Activated CD8-positive, alpha-beta T cell treated with anti-CD3 and anti-CD28 coated beads for 36 hours (primary cell): Measurements from ENCODE around the gene FAM186B. TPM values are rescaled to one million over a fixed set of nuclear protein-coding genes. Genes with fewer than 3 reads are reported as not detected.

Source experiments
- ATAC-seq: fragments of 200-7000 bp; cut with Tn5 transposase; one replicate; pipeline ENCODE4 v1.10.0; 2021; ENCODE audit warnings: mild to moderate bottlenecking, moderate library complexity
- CTCF ChIA-PET: fragments of 350-600 bp; sonication (Branson Sonifier 250); formaldehyde crosslinking; loops from one replicate; lab custom pipeline; 2021; ENCODE audit warnings: antibody characterized with exemption; lab: Charles Lee
- POLR2A ChIA-PET: fragments of 350-600 bp; sonication (Branson Sonifier 250); formaldehyde crosslinking; loops from one replicate; lab custom pipeline; 2021; ENCODE audit warnings: antibody characterized with exemption; lab: Charles Lee
- DNase-seq: peaks from one replicate; pipeline ENCODE4 v3.0.0-alpha.2; 2020
- H3K27ac Mint-ChIP-seq: one replicate; pipeline ENCODE4 v1.8.0; 2021; ENCODE audit warnings: mild to moderate bottlenecking, mixed read lengths
- H3K27me3 Mint-ChIP-seq: one replicate; pipeline ENCODE4 v1.8.0; 2021; ENCODE audit warnings: mixed read lengths
- H3K36me3 Mint-ChIP-seq: one replicate; pipeline ENCODE4 v1.8.0; 2021; ENCODE audit warnings: low read depth, mixed read lengths
- H3K4me1 Mint-ChIP-seq: one replicate; pipeline ENCODE4 v1.8.0; 2021; ENCODE audit warnings: low read depth, mixed read lengths
- H3K4me3 Mint-ChIP-seq: one replicate; pipeline ENCODE4 v1.8.0; 2021; ENCODE audit warnings: mild to moderate bottlenecking, moderate library complexity, mixed read lengths
- H3K9me3 Mint-ChIP-seq: one replicate; pipeline ENCODE4 v1.8.0; 2021; ENCODE audit warnings: mixed read lengths
- intact Hi-C: fragments of 100-400 bp; cut with micrococcal nuclease; formaldehyde crosslinking; loops from one replicate; pipeline ENCODE4 v1.10.0; 2022
- total RNA-seq, 2 experiments: library from RNA; stranded (reverse); gene quantifications; one replicate each; pipeline ENCODE4 v1.2.3, GENCODE V29; 2021
- TF ChIP-seq, protein P1 (sequence below): fragments of 200-600 bp; IDR thresholded peaks from one replicate; pipeline ENCODE4 v1.8.0; 2022; ENCODE audit warnings: antibody characterized with exemption, mild to moderate bottlenecking

Gene FAM186B
- total RNA-seq, 2 experiments from 2014 or later: not detected

DNA sequence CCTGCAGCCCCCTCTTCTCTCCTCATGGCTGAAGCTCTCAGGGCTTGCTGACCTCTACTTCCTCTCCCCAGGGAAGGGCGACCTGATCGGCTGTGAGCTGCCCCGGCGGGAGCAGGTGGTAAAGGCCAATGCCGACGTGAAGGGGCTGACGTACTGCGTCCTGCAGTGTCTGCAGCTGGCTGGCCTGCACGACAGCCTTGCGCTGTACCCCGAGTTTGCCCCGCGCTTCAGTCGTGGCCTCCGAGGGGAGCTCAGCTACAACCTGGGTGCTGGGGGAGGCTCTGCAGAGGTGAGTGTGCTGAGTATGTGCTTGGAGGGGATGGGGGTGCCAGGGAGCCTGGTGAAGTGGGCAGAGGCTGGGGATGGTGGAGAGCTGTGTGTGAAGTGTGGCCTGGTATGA, 51.2 kb downstream of the FAM186B start:
- TF ChIP-seq, protein P1, sequence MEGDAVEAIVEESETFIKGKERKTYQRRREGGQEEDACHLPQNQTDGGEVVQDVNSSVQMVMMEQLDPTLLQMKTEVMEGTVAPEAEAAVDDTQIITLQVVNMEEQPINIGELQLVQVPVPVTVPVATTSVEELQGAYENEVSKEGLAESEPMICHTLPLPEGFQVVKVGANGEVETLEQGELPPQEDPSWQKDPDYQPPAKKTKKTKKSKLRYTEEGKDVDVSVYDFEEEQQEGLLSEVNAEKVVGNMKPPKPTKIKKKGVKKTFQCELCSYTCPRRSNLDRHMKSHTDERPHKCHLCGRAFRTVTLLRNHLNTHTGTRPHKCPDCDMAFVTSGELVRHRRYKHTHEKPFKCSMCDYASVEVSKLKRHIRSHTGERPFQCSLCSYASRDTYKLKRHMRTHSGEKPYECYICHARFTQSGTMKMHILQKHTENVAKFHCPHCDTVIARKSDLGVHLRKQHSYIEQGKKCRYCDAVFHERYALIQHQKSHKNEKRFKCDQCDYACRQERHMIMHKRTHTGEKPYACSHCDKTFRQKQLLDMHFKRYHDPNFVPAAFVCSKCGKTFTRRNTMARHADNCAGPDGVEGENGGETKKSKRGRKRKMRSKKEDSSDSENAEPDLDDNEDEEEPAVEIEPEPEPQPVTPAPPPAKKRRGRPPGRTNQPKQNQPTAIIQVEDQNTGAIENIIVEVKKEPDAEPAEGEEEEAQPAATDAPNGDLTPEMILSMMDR: no peak
- H3K4me1 Mint-ChIP-seq: no peaks in the 10 kb centered on the region
- ATAC-seq: no peak
- intact Hi-C loops: no loop called here
- ChIA-PET POLR2A (interaction anchor here (0.8 to 2.5 kb wide), 4 partner anchors 8 to 67 kb away, joined by 3 to 9 read pairs (median 4); no protein-coding TSS in a partner anchor), CTCF (interaction anchor here (0.6 to 4.8 kb wide), 19 partner anchors 8 to 196 kb away, joined by 3 to 42 read pairs (median 4); partner anchors contain the start of genes KCNH3 and MCRS1)
- H3K36me3 Mint-ChIP-seq: peaks cover 16% of the 10 kb centered on the region
- no peak for DNase-seq
- H3K27ac Mint-ChIP-seq: no peak overlapping the region
- H3K27me3 Mint-ChIP-seq: no peaks in the 10 kb centered on the region
- no peak overlapping the region for H3K4me3 Mint-ChIP-seq
- no peaks in the 10 kb centered on the region for H3K9me3 Mint-ChIP-seq

DNA sequence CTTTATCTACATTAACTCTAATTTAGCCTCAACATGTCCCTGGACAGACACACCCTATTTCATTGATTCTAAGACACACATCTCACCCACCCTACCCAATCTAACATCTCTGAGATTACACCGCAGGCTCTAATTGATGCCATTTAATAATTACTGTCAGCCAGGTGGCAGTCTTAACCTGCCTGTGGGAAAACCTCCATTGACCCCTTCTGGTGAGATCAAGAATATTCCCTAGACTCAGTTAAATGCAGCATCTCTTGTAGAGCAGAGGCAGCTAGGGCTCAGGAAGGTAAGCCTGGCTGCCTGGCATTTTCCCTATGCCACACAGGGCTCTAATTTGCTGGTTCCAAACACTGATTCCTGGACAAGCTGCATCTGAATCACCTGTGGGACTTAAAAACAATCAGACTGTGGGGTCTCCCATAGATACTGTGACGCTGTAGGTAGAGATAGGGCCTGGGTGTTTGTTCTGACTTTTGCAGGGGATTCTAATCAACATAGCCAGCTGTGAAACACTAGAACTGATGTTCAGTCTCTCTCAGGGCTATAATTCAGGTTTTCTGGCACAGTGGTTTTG, 51.8 kb downstream of the FAM186B start:
- DNase-seq (peak; percentile 26), ATAC-seq (peak; percentile 64)
- Mint-ChIP-seq H3K36me3 (peaks cover 11% of the 10 kb centered on the region), H3K27ac (no peak overlapping the region), H3K4me1 (peaks cover 3% of the 10 kb centered on the region), H3K27me3 (no peaks in the 10 kb centered on the region), H3K4me3 (no peak overlapping the region), H3K9me3 (no peaks in the 10 kb centered on the region)
- ChIA-PET CTCF (interaction anchor here (0.6 to 4.8 kb wide), 21 partner anchors 9 to 195 kb away, joined by 3 to 42 read pairs (median 4); partner anchors contain the start of genes KCNH3 and MCRS1), POLR2A (interaction anchor here (0.8 to 2.5 kb wide), 4 partner anchors 9 to 68 kb away, joined by 3 to 9 read pairs (median 5); no protein-coding TSS in a partner anchor)
- intact Hi-C loops: no loop called here
- TF ChIP-seq, protein P1: peak; percentile 73

DNA sequence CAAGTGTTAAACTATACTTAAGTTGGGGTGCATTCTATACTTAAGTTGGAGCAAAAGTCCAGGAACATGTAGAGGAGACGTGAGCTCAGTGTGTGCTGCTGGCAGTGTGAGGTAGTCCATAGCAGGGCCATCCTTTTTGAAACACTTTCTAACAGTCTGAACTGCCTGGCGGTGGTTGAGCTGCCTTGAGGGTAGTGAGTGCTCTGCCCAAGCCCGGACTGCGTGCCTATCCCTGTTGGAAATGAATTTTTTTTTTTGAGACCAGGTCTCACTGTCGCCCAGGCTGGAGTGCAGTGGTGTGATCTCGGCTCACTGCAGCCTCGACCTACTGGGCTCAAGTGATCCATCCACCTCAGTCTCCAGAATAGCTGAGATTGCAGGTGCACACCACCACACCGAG, 52.5 kb downstream of the FAM186B start:
- Mint-ChIP-seq H3K4me1 (peaks cover 10% of the 10 kb centered on the region), H3K27me3 (no peaks in the 10 kb centered on the region), H3K4me3 (no peak overlapping the region), H3K36me3 (peaks cover 10% of the 10 kb centered on the region), H3K9me3 (no peaks in the 10 kb centered on the region), H3K27ac (no peak overlapping the region)
- intact Hi-C loops: no loop called here
- ATAC-seq (no peak), DNase-seq (no peak)
- CTCF ChIA-PET: interaction anchor here (0.6 to 4.8 kb wide), 13 partner anchors 8 to 195 kb away, joined by 3 to 42 read pairs (median 3); partner anchors contain the start of gene MCRS1
- TF ChIP-seq, protein P1: no peak
- POLR2A ChIA-PET: interaction anchor here (1.2 to 2.5 kb wide), 4 partner anchors 11 to 68 kb away, joined by 4 to 9 read pairs (median 5); no protein-coding TSS in a partner anchor

DNA sequence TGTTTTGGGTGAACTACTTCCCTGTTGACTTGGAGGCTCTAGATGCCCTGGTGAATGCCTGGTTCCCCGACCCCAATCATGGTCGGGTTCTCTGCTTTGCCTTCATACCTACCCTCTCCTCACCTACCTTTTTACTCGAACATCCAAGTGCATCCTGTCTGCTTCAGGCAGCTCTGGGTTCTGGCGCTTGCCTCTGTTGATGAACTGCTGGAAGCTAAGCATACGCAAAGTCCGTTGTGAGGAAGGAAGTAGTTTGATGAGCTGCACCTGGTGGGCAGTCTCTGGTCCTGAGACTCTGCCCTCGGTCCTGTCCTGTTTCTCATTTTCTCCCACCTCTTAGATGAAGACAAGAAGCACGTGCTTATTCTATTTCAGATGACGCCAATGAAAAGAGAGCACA, 53.0 kb downstream of the FAM186B start:
- no peak for DNase-seq
- CTCF ChIA-PET: interaction anchor here (0.6 to 4.8 kb wide), 10 partner anchors 9 to 194 kb away, joined by 3 to 42 read pairs (median 4); partner anchors contain the start of gene MCRS1
- POLR2A ChIA-PET: interaction anchor here (1.5 to 2.2 kb wide), 2 partner anchors 10 to 69 kb away, joined by 4 to 6 read pairs; no protein-coding TSS in a partner anchor
- H3K27ac Mint-ChIP-seq: no peak overlapping the region
- TF ChIP-seq, protein P1: no peak
- no peak for ATAC-seq
- intact Hi-C loops: no loop called here
- no peaks in the 10 kb centered on the region for H3K27me3 Mint-ChIP-seq
- H3K36me3 Mint-ChIP-seq: peaks cover 10% of the 10 kb centered on the region
- no peaks in the 10 kb centered on the region for H3K9me3 Mint-ChIP-seq
- no peak overlapping the region for H3K4me3 Mint-ChIP-seq
- peaks cover 13% of the 10 kb centered on the region for H3K4me1 Mint-ChIP-seq

DNA sequence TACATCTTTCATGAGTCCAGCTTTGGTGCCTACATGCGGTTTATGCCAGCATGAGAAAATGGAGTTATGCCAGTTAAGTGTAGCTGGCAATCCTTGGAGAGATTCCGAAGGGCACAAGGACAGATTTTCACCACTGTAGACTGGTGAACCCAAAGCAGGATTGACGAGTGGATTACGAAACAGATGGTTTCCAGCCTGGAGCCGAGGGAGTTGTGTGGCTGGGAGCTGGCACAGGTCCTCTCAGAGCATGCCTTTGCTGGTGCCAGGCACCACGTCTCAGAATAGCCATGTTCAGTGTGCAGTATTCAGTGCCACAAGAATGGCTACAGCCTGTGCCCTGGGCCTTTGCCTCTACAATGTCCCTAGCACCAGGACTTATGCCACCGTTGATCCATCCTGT, 53.4 kb downstream of the FAM186B start:
- TF ChIP-seq, protein P1: no peak
- ATAC-seq (no peak), DNase-seq (no peak)
- Mint-ChIP-seq H3K9me3 (no peaks in the 10 kb centered on the region), H3K27me3 (no peaks in the 10 kb centered on the region), H3K4me1 (peaks cover 17% of the 10 kb centered on the region), H3K4me3 (no peak overlapping the region), H3K36me3 (peaks cover 10% of the 10 kb centered on the region), H3K27ac (no peak overlapping the region)
- intact Hi-C loops: no loop called here
- CTCF ChIA-PET: interaction anchor here (1.2 to 4.8 kb wide), 4 partner anchors 9 to 194 kb away, joined by 3 to 42 read pairs (median 19); partner anchors contain the start of gene MCRS1
- POLR2A ChIA-PET: interaction anchor here (1.5 kb wide), 1 partner anchor 10 kb away, joined by 4 read pairs; no protein-coding TSS in a partner anchor
